Pancreas (tissue), 10 donors: ENCODE data around the gene ZNF155. TPM values are rescaled to one million over a fixed set of nuclear protein-coding genes. Genes with fewer than 3 reads are reported as not detected.
"Not testable (repeated sequence)": the region's sequence is repeated elsewhere in the genome, so short reads cannot be mapped to it uniquely, and the experiment has no call there.

ENCODE experiments used
- ATAC-seq, 4 donors: fragments of 200-7000 bp; cut with Tn5 transposase; one replicate each; pipeline versions ENCODE4 v1.8.0 to v1.9.1; 2020; ENCODE audit warnings: mild to moderate bottlenecking in 4 of 4, moderate library complexity in 4 of 4
- DNase-seq, 6 donors: peaks; one replicate each; pipeline ENCODE4 v3.0.0-alpha.2; 2020
- FAIRE-seq: peaks from 2 replicates; lab custom pipeline; 2012; peaks lifted over from hg19 to GRCh38; lab: Jason Lieb, UNC
- H3K27ac ChIP-seq, 4 donors: fragments of 200-600 bp; sonication (generic); 1 replicate in 3 of 4; 2 replicates in 1 of 4; pipeline versions ENCODE4 v1.5.0 to v1.8.0; 2020
- H3K27me3 ChIP-seq, 4 donors: fragments of 200-600 bp; one replicate each; pipeline ENCODE4 v1.8.0; 2021
- H3K36me3 ChIP-seq, 3 donors: fragments of 200-600 bp; sonication (generic) in 1 of 3; one replicate each; pipeline versions ENCODE4 v1.5.0 to v1.8.0; 2020 to 2021
- H3K4me1 ChIP-seq, 3 donors: fragments of 200-600 bp; one replicate each; pipeline ENCODE4 v1.8.0; 2021
- H3K4me3 ChIP-seq, 4 donors: fragments of 200-600 bp; sonication (generic) in 2 of 4; one replicate each; pipeline versions ENCODE4 v1.5.0 to v1.8.0; 2020 to 2021
- H3K9me3 ChIP-seq, 4 donors: fragments of 200-600 bp; one replicate each; pipeline ENCODE4 v1.8.0; 2021
- WGBS, 2 donors: extraction: QIAGEN DNeasy Blood & Tissue Kit; methylation state at CpG; one replicate each; pipeline ENCODE4 v1.1.7; 2013; 5-methylcytosine and 5-hydroxymethylcytosine counted together
- intact Hi-C, 3 donors: fragments of 100-400 bp; cut with DNase I; formaldehyde crosslinking; loops; one replicate each; pipeline versions ENCODE4 v1.11.1 to v1.14.2; 2022
- polyA plus RNA-seq, 2 donors: library from polyadenylated mRNA; stranded (reverse); fragments of 200-250 nt; gene quantifications; one replicate each; pipeline ENCODE4 v1.2.3, GENCODE V29; 2013
- total RNA-seq, 6 donors: library from RNA; stranded (reverse); fragmentation: NEBNext Ultra II Directional in 4 of 6; extraction: Animal tissue kit (Norgen Biotek cat#: 25700) in 4 of 6; gene quantifications; one replicate each; pipeline versions ENCODE4 v1.2.1 to v1.2.4, GENCODE V29; 2021 to 2023
- TF ChIP-seq, protein P1 (sequence below), 4 donors: fragments of 200-600 bp; sonication (generic) in 3 of 4; IDR thresholded peaks; one replicate each; pipeline versions ENCODE4 v1.5.0 to v1.8.0; 2021; ENCODE audit warnings: antibody characterized with exemption in 4 of 4
- donor health status: healthy with polysubstance abuse.
- donor health status: DM: no; HTN: no; CAD: no; lungs with moderate emphysema.
- donor health status: DM: no; HTN: no; CAD: no.
- donor health status: control.
- donor health status: control.
- donor health status: Bipolar disorder and iron deficiency.
- donor health status: DM: yes; HTN: yes; CAD: no.
- donor health status: DM: no; HTN: no; CAD: no.
- donor health status: DM: no; HTN: no; CAD: no.
- donor health status: DM: yes; HTN: yes; CAD: no.

Gene ZNF155
- total and polyA plus RNA-seq, 8 donors: 1.2 to 7.3 (median 2.9) TPM

DNA sequence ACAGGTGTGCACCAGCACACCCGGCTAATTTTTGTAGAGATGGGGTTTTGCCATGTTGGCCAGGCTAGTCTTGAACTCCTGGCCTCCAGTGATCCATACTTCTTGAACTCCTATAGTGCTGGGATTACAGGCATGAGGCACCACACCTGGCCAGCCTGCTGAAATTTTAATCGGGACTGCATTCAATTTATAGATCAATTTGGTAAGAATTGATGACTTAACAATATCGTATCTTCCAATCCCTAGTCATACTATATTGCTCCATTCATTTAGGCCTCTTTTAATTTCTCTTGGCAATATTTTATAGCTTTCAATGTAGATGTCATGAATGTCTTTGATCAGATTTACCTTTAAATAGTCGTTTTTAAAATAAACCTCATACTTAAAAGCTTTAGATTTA lies 43.3 kb upstream of the ZNF155 start:
- TF ChIP-seq, protein P1, sequence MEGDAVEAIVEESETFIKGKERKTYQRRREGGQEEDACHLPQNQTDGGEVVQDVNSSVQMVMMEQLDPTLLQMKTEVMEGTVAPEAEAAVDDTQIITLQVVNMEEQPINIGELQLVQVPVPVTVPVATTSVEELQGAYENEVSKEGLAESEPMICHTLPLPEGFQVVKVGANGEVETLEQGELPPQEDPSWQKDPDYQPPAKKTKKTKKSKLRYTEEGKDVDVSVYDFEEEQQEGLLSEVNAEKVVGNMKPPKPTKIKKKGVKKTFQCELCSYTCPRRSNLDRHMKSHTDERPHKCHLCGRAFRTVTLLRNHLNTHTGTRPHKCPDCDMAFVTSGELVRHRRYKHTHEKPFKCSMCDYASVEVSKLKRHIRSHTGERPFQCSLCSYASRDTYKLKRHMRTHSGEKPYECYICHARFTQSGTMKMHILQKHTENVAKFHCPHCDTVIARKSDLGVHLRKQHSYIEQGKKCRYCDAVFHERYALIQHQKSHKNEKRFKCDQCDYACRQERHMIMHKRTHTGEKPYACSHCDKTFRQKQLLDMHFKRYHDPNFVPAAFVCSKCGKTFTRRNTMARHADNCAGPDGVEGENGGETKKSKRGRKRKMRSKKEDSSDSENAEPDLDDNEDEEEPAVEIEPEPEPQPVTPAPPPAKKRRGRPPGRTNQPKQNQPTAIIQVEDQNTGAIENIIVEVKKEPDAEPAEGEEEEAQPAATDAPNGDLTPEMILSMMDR (IDR thresholded peaks at IDR 0.05): no peak
- Histone ChIP-seq H3K4me3 (no peak overlapping the region), H3K36me3 (no peaks in the 10 kb centered on the region), H3K27me3 (no peaks in the 10 kb centered on the region), H3K4me1 (peaks cover 0 to under 1% (median 0%) of the 10 kb centered on the region in 3 donors), H3K27ac (no peak overlapping the region), H3K9me3 (no peaks in the 10 kb centered on the region)
- intact Hi-C loops: no loop called here
- ATAC-seq (no peak), DNase-seq (no peak), FAIRE-seq (no peak)
- 60 to 65% methylated on average over 4 of the region's 4 CpGs for WGBS, 2 donors

DNA sequence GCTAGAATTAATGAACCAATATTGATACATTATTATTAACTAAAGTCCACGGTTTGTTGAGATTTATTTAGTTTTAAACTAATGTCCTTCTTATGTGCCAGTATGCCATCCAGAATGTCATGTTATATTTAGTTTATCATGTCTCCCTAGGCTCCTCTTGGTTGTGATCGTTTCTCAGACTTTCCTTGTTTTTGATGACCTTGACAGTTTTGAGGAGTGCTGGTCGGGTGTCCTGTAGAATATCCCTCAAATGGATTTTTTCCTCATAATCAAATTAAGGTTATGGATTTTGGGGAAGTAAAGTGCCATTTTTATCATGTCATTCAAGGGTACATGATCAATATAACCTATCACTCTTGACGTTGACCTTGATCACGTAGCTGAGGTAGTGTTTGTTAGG lies 42.8 kb upstream of the ZNF155 start:
- Histone ChIP-seq H3K4me3 (no peak overlapping the region), H3K9me3 (no peaks in the 10 kb centered on the region), H3K4me1 (no peaks in the 10 kb centered on the region), H3K27me3 (no peaks in the 10 kb centered on the region), H3K27ac (no peak overlapping the region), H3K36me3 (no peaks in the 10 kb centered on the region)
- 31 to 33% methylated on average over 5 of the region's 5 CpGs for WGBS, 2 donors
- intact Hi-C loops: no loop called here
- DNase-seq (no peak), FAIRE-seq (no peak), ATAC-seq (no peak)
- TF ChIP-seq, protein P1 (IDR thresholded peaks at IDR 0.05): no peak

DNA sequence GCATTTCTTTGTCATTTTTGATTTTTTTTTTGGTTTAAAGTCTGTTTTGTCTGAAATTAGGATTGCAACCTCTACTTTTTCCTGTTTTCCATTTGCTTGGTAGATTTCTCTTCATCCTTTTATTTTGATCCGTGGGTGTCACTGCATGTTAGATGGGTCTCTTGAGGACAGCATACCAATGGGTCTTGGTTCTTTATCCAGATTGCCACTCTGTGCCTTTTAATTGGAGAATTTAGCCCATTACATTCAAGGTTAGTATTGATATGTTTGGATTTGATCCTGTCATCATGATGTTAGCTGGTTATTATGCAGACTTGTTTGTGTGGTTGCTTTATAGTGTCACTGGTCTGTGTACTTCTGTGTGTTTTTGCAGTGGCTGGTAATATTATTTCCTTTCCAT lies 36.6 kb upstream of the ZNF155 start:
- H3K36me3 ChIP-seq, intact Hi-C loops, H3K4me3 ChIP-seq, H3K27ac ChIP-seq, DNase-seq, FAIRE-seq, H3K27me3 ChIP-seq, H3K9me3 ChIP-seq, H3K4me1 ChIP-seq, ATAC-seq: not testable (repeated sequence)
- 0% methylated on average over 1 of the region's 1 CpG for WGBS, 2 donors

DNA sequence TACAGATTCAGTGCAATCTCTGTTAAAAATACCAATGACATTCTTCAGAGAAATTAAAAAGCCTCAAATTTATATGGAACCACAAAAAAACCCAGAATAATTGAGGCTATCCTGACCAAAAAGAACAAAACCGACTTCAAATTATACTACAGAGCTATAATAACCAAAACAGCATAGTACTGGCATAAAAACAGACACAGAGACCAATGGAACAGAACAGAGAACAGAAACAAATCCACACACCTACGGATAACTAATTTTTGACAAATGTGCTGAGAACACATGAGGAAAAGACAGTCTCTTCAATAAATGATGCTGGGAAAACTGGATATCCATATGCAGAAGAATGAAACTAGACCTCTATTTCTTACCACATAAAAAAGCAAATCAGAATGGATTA lies 34.2 kb upstream of the ZNF155 start:
- H3K4me3 ChIP-seq, H3K9me3 ChIP-seq, H3K27me3 ChIP-seq, ATAC-seq, FAIRE-seq, H3K27ac ChIP-seq, intact Hi-C loops, H3K4me1 ChIP-seq, H3K36me3 ChIP-seq, DNase-seq: not testable (repeated sequence)
- WGBS, 2 donors: 67 to 84% methylated on average over 2 of the region's 2 CpGs

DNA sequence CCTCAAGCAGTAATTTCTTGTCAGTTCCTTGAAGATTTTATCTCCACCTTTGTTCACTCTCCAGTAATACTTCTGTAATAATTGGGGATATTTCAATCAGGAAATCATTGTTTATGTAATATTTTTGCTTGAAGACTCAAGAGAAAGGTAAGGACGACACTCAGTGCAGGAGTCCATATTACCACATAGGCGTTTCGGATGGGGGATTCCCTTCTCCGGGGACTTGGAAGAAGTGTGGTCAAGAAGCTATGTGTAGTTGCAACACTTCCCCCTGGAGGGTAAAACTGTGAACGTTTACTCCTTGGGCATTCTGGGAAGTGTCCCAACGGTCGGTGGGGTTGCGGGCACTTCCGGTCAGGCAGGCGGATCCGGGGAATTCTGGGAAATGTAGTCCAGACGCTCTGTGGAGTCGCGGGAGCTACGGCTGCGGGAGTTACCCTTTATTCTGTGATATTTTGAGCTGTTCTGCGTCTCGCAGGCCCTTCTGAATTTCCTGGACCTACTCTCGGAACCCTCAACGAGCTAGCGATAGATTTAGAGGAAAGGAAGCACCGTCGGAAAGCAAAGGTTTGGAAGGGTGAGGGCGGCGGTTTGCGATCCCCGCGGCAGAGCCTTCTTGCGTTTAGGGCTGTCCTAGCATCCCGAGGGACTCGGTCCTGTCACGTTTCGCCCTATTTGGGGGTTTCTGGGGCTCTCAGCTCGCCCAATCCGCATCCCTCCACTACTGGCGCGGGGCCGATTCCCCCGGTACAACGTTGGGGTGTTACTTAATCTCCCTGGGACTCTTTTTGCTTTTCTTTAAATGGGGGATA lies 32.9 kb upstream of the ZNF155 start, which contains the start of gene ZNF221:
ZNF221 (plus strand) TSS at position 395 of the 812 bp plus-strand sequence. CDS start 11,499 bp downstream, outside the sequence.
- DNase-seq (peak; percentile 84 to 93 (median 90)), FAIRE-seq (peak; percentile 73), ATAC-seq (peak; percentile 99 to 100 (median 100))
- intact Hi-C loops: no loop called here
- no peaks in the 10 kb centered on the region for H3K4me1 ChIP-seq
- H3K27ac ChIP-seq: peak within 1 kb of the TSS in 2 of 4 donors; percentile 25 to 66
- TF ChIP-seq, protein P1 (IDR thresholded peaks at IDR 0.05): peak in 2 of 4 donors; percentile 17 to 27
- H3K27me3 ChIP-seq: no peaks in the 10 kb centered on the region
- H3K4me3 ChIP-seq: peak within 1 kb of the TSS; percentile 51 to 82 (median 62)
- no peaks in the 10 kb centered on the region for H3K36me3 ChIP-seq
- 0 to 1% methylated on average over 40 of the region's 40 CpGs for WGBS, 2 donors
- H3K9me3 ChIP-seq: no peaks in the 10 kb centered on the region

DNA sequence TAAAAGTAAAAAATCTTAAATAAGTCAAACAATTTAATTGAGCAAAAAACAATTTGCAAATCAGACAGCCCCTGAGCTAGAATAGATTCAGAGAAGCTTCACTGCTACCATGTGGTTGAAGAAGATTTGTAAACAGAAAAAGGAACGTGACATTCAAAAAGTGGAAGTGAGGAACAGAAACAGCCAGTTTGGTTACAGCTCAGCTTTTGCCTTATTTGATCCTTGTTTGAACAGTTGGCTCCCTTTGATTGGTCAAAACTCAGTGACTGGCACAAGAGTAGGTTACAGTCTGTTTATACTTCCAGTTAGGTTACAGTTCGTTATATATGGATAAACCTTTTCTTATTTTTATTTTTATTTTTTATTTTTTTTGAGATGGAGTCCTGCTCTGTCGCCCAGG lies 27.2 kb upstream of the ZNF155 start:
- no peak overlapping the region for H3K27ac ChIP-seq
- DNase-seq (no peak), ATAC-seq (no peak), FAIRE-seq (no peak)
- intact Hi-C loops: no loop called here
- H3K27me3 ChIP-seq: no peaks in the 10 kb centered on the region
- TF ChIP-seq, protein P1 (IDR thresholded peaks at IDR 0.05): no peak
- no peaks in the 10 kb centered on the region for H3K9me3 ChIP-seq
- H3K4me3 ChIP-seq: no peak overlapping the region
- H3K36me3 ChIP-seq: no peaks in the 10 kb centered on the region
- no peaks in the 10 kb centered on the region for H3K4me1 ChIP-seq
- WGBS, 2 donors: 90 to 93% methylated on average over 3 of the region's 3 CpGs
